NB4 (cell line): ENCODE measurements around the gene LNPEP.

Experiments
- DNase-seq: peaks from one replicate; pipeline ENCODE4 v3.0.0; 2010; ENCODE audit warnings: low read depth
- H3K4me3 ChIP-seq: one replicate; pipeline ENCODE4 v1.5.1; 2011; ENCODE audit warnings: mild to moderate bottlenecking, low read depth, low read length, moderate library complexity
- CTCF ChIP-seq: IDR thresholded peaks from one replicate; pipeline ENCODE4 v1.5.1; 2012; ENCODE audit warnings: low read depth, low read length
- MAX ChIP-seq: IDR thresholded peaks from 2 replicates; pipeline ENCODE4 v1.6.1; 2011; ENCODE audit warnings: low read depth, low read length
- MYC ChIP-seq: IDR thresholded peaks from 2 replicates; pipeline ENCODE4 v1.6.1; 2011; ENCODE audit warnings: low read depth, low read length
- POLR2A ChIP-seq: IDR thresholded peaks from 2 replicates; pipeline ENCODE4 v1.6.1; 2011; ENCODE audit warnings: mild to moderate bottlenecking; ENCODE audit not compliant: insufficient read length; ENCODE audit errors: extremely low read depth

Gene LNPEP

DNA sequence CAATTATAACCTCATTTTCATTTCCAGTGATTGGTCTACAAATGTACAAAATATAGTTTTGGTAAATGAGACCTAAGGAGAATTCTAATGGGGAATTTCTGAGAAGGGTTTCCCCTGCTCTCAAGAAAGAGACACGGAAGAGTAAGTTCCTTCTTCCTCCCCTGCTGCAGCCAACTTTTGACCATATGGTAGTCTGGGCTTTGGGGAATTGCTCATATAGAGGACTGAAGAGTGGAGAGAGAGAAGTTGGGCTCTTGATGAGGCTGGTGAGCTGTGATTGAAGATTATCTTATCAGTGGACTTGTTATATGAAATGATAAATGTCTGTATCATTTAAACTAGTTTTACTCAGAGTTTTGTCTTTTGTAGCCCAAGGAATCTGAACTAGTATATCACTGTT lies 4.3 kb upstream of the LNPEP start:
- H3K4me3 ChIP-seq, result no peak overlapping the region
- TF ChIP-seq MAX (no peak), MYC (no peak), POLR2A (no peak), CTCF (no peak)
- DNase-seq, result peak; percentile 76

DNA sequence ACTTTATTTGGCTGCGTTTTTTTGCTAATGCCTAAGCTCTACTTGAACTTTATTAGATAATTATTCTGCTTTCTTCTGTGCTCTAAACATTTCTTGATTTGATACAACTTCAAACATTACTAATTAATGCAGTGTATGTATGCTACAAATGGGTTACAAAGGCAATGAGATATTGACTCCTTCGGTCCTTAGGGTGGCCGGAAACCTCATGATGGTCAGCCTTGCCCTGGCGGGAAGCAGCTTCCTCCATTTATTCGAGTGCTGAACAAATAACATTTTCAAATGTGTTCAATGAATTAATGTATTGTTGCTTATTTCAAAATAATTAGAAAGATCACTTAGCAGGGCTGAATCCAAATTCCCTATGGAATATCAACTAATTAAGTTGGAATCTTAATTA lies 3.9 kb upstream of the LNPEP start:
- TF ChIP-seq MYC (no peak), CTCF (no peak), MAX (no peak), POLR2A (no peak)
- no peak overlapping the region for H3K4me3 ChIP-seq
- DNase-seq, result no peak

DNA sequence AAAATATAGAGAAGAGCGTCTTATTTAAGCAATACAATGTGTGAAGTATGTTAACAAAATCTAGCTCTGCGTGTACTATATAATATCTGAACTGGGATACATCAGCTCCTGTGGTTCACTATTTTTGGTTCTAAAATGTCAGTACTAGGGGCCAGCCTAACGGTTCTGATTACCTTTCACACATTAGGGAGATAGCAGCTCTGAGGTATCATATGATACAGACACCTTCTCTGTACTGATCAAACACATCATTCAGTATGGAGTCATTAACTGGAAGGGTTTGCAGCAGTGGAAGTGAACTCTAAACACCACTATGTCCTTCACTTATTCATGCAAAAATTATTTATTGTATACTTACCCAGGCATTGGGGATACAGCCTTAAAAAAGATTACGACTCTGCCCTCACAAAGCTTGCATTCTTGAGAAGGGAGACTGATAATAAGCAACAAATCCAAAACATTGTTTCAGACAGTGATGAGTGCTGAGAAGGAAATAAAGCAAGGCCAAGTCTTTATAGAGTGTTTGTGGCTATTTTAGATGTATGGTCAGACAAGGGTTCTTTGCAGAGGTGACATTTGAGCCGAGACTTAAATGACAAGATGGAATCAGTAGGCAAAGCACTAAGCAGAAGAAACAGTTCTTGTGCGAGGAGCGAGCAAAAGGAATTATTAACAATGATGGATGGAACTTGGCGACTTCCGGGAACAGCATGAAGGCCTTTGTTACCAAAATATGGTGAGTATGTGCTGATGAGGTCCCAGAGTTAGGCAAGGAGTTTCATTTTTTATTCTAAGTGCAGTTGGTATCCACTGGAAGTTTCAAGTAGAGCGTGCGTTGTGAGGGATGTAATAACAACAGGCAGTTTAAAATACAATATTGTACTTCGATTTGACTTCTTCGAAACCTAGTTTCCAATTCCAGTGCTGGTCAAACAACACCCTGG lies 1.8 kb upstream of the LNPEP start:
- TF ChIP-seq CTCF (no peak), POLR2A (no peak), MAX (no peak), MYC (no peak)
- DNase-seq, result peak; percentile 12
- H3K4me3 ChIP-seq, result peak overlapping the region; percentile 82

DNA sequence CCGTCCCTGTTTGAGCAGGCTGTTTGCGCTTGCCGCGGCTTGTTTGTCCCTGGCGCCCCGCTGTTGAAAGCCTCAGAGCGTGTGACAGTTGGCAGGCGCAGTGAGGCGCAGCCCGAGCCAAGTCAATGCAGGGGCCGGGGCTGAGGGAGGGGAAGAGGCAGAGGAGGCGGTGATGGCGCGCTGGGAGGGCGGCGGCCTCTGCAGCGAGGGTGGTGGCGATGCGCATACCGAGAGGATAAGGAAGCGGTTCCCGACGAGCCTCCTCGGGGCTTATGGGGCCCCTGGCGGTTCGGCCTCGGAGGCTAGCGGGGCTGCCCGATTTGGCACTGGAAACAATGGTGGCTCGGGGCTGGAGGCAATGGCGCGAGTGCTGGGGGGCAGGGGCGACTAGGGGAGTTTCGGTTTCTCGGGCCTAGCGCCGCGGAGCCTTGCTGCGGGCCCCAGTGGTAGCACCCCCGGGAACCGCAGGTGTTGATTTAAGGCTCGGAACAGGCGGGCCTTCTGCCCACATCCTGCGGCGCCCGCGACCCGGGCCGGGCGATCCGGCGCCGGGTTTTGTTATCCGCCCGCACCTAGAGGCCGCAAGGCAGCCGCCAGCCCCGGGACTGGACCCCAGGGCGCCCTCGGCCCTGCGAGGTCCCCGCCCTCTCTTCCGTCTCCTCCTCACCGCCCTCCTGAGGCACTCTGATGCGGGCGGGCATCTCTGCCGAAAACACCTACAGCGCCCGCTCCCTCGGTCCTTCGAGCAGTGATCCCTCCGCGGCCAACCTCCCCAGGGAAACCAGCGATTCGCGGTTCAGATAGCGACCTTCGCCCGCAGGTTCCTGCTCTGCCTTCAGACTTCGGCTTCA lies 947 bp upstream of the LNPEP start:
- peak; percentile 98 for DNase-seq
- H3K4me3 ChIP-seq, result peak overlapping the region; percentile 83
- TF ChIP-seq MAX (peak; percentile 28), MYC (peak; percentile 78), POLR2A (peak; percentile 52), CTCF (no peak)

DNA sequence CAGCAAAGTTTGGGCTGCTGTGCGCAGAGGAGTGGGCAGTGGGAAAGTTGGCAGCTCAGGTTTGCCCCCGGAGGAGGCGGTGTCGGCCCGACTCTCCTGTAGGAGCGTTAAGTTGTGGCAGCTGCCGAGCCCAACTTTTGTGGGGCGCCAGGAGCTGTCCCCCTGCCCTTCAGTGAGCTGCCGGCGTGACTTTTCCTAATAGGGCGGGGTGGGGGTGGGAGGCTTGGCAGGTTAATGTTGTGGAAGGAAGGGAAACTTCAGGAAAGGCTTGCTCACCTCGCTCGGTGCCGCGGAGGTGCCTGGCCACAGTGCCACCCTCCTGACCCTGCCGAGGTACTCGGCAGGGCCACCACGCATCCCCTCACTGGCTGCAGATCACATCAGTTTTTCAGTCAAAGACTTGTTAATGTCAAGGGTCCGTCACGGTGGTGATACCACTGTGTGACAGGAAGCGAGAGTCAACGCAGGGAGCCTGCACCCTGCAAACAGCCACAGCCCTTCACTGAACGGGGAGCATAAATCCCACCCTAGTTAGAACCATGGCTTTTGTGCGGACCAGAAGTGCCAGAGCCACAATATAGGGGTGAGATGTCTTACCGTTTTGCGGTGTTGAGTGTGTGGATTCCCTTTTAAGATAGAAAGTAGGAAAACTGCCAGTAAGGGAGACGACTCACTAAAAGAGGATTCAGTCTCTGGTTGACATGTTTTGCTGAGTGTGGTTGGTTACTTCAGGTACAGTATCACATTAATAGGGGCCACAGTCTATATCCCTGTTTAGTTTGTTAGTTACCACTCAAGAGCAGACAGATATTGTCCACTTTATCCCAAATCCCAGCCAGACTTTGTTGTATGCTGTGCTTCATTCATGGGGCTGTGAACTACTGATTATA lies 796 bp downstream of the LNPEP start:
- peak; percentile 74 for DNase-seq
- TF ChIP-seq CTCF (no peak), POLR2A (no peak), MAX (no peak), MYC (no peak)
- H3K4me3 ChIP-seq, result peak overlapping the region; percentile 86
